HG02678 (cell line): Measurements from ENCODE around the gene ACSF2.
A peak's percentile ranks its signal among the peaks of the same experiment; 100 is the strongest.
"Not testable (repeated sequence)": the region's sequence is repeated elsewhere in the genome, so short reads cannot be mapped to it uniquely, and the experiment has no call there.

ENCODE experiments used
- ATAC-seq: cut with Tn5 transposase; IDR thresholded peaks from one replicate; pipeline ENCODE4 v1.9.1; 2021; ENCODE audit warnings: mild to moderate bottlenecking, moderate library complexity; ENCODE audit not compliant: unreplicated experiment

The ACSF2 gene

DNA sequence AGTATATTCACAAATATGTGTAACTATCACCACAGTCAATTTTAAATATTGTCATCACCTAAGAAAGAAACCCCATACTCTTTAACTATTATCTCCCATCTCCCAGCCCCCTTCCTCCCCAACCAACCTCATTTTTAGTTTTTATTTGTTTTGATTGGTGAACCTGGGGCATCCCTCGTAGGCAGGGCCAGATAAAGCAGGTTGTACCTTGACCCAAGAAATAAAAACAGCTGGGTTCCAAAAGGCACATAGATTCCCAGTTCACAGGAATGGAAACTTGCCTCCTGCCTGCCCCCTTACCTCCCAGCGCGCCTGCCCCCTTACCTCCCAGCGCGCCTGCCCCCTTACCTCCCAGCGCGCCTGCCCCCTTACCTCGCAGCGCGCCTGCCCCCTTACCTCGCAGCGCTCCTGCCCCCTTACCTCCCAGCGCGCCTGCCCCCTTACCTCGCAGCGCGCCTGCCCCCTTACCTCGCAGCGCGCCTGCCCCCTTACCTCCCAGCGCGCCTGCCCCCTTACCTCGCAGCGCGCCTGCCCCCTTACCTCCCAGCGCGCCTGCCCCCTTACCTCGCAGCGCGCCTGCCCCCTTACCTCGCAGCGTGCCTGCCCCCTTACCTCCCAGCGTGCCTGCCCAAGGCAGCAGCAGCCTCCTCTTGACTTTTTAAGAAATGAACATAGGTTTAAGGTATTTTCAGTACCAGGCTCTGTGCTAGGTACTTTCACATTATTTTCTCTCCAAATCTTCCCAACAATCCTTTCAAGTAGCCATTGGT is 49.9 kb downstream of the ACSF2 start:
- ATAC-seq: not testable (repeated sequence)

DNA sequence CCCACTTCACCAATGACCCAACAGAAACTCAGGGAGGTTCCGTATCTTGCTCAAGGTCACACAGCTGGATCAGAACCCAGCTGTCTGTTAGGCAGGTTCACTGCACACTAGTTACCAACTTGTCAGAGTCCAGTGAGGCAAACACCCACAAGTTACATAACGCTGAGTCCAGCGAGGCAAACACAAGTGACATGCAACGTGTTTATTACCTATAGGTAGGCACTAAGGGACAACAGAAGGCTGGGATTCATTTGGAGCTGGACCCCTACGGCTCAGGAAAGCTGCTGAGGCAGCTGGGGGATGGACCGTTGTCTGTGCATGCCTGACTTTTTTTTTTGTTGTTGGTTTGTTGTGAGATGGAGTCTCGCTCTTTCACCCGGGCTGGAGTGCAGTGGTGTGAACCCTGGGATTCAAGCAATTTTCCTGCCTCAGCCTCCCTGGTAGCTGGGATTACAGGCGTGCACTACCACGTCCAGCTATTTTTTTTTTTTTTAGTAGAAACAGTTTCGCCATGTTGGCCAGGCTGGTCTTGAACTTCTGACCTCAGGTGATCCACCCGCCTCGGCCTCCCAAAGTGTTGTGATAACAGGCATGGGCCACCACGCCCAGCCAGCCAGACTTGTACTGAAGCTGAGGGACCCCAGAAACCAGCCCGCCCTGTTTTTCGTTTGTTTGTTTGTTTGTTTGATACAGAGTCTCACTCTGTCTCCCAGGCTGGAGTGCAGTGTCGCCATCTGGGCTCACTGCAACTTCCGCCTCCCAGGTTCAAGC is 50.7 kb downstream of the ACSF2 start:
- ATAC-seq: no peak

DNA sequence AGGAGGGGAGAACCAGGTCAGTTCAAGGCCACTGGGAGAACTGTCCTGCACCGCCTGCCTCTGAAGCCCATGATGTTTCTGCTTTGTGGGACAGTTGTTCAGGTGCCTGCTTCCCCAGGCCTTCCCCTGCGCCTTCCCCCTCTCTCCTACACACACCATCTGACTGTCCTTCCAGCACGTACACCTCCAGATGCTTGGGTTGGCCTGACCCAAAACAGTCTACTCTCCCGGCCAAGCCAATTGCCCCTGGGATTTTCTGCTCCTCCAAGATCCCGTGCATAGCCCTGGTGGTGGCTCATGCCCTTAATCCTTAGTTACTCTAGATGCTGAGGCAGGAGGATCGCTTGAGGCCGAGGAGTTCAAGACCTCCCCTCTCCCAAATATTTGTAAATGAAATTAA is 52.0 kb downstream of the ACSF2 start:
- no peak for ATAC-seq

DNA sequence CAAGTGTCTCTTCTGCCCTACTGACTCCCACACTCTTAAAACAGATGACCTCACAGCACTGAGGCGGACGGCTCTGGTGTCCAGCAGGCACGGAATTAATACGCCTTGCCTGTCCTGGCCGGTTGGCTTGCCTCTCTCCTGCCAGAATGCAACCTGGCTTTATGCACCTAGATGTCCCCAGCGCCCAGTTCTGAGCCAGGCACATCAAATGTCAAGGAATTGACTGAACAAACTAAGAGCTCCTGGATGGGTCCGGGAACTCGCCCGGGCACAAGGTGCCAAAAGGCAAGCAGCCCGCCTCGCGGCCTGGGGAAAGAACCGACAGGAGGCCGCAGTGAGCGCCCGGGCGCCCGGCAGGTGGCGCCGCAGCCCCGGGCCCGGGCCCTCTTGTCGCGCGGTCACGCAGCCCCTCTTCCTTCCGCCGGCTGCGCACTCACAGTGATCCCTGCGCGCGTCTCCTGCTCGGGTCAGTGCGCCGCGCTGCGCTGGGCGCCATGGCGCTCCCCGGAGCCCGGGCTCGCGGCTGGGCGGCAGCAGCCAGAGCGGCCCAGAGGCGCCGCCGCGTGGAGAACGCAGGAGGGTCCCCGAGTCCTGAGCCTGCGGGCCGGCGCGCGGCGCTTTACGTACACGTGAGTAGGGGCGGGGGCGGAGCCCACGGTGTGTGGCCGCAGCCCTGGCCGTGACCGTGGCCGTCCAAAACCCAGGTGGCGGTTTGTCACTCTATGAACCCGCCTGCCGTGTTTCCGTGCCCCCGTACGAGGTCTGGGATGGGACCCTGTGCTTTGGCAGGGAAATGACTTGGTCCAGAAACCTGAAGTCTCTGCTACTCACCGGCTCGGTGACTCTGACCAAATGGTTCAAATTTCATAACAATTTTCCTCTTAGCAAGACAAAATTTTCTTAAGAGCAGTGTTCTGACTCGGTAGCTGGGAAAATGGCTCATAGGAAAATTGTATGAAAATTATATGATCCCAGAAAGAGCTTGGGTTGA is 52.7 kb downstream of the ACSF2 start, which contains the start of gene RSAD1:
Gene RSAD1, plus strand, starts transcription at position 470 of the 991 bp plus-strand sequence. Its CDS starts 25 bp downstream, at position 495.
- ATAC-seq: peak; percentile 92

DNA sequence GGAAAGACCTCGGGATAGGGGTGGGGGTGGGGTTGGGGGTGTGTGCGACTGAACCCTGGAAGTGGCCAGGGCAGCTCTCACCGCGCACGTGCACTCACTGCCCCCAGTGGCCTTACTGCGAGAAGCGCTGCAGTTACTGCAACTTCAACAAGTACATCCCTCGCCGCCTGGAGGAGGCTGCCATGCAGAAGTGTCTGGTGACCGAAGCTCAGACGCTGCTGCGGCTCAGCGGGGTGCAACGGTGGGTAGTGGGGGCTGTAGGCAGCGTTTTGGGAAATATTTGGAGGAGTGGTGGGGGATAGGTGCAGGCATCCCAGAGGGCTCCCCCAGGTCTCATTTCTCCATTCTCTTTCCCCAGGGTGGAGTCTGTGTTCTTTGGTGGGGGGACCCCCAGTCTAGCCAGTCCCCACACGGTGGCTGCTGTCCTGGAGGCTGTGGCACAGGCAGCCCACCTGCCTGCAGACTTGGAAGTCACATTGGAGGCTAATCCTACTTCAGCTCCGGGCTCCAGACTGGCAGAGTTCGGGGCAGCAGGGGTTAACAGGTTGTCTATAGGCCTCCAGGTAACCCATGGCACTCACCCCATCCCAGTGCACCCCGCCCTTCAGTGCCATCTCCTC is 53.6 kb downstream of the ACSF2 start:
- ATAC-seq: no peak

DNA sequence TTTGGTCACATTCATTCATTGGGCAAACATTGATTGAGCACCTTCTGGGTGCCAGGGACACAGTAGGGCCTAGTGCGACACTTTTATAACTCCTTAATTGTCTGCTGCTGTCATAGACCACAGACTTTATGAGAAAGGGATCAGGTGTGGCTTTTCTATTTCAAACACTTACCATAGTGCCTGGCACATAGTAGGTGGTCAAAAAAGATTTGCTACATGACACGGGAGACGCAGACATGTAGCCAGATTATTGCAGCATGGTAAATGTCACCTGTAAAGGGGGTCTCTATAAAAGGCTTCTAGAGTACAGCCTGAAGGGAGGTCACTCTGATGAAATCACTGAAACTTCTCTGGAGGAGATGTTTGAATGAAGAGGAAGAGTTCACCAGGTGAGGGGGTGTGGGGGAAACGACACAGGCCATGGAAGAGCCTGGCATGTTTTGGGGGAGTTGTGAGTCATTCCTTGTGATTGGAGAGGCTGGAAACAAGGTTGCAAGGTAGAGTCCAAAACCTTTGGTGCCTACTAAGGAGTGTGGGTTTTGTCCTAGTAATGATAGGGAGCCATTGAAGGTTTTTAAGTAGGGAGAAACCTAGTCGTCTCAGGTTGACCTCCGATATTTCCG is 54.2 kb downstream of the ACSF2 start:
- no peak for ATAC-seq

DNA sequence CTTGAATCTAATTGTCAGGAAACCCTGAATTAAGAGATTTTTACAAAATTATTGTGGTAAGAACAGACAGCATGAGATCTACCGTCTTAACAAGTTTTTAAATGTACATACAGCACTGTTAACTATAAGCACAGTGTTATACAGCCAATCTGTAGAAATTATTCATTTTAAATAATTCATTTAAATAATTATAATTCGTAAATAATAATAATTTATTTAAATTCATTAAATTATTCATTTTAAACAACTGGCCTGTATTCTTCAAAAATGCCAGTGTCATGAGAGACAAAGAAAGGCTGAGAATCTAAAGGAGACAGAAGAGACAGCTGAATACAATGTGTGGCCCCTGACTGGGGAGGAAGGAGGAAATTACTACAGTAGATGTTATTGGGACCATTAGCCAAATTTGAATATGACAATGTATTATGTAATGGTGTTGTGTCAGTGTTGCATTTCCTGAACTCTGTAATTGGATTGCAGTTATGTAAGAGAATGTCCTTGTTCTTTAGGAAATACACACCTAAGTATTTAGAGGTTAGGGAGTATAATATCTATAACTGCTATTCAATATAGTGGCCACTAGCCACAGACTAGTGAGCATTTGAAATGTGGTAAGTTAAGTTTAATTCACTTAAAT is 55.0 kb downstream of the ACSF2 start:
- ATAC-seq: no peak

DNA sequence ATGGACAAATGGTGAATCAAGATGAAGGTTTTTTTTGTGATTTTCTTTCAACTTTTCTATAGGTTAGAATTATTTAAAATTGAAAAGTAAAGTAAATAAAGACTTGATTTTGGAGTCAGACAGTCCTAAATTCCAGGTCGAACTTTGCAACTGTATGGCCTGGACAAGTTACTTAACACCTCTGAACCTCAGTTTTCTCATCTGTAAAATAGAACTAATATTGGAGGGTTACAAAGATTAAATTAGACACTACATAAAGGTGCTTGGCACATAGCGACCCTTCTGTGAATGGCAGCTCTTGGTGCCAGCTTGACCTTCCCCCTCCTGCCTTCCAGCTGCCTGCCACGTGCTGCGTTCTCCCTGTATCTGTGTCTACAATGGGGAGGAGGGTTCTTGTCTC is 55.6 kb downstream of the ACSF2 start:
- no peak for ATAC-seq

DNA sequence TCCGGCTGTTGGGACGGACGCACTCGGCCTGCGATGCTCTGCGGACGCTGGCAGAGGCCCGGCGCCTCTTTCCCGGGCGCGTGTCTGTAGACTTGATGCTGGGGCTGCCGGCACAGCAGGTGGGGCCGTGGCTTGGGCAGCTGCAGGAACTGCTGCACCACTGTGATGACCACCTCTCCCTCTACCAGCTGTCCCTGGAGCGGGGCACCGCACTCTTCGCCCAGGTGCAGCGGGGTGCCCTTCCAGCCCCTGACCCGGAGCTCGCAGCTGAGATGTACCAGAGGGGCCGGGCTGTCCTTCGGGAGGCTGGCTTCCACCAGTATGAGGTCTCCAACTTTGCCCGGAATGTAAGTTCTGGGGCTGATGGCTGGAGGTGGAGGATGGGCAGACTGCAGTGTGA is 56.1 kb downstream of the ACSF2 start:
- ATAC-seq: no peak

DNA sequence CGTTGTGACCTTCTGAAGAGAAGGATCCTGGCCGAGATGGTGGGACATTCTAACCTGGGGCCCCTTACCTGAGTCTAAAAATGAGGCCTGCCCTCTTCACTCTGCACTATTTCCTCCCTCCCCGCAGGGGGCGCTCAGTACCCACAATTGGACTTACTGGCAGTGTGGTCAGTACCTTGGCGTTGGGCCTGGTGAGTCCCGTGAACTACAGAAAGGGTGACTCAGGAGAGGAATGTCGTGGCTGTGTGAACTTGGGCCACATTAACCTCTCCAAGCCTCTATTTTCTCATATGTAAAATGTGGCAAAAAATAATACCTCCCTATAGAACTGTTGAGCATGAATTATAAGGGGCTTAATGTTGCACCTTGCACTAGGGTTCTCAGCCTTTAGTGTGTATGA is 56.5 kb downstream of the ACSF2 start:
- no peak for ATAC-seq

DNA sequence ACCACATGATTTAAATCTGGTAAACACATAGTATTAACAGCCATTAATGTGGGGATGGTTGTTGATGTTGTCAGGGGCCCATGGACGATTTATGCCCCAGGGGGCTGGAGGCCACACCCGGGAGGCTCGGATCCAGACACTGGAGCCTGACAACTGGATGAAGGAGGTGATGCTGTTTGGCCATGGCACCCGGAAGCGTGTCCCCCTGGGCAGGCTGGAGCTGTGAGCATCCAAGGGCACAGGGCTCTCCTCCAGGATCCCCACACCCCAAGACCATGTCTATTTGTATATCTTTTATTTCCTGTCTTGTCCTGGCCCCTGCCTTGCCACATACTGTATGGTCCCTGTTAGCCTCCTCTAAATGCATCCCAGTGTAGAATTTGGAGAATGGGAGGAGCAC is 57.2 kb downstream of the ACSF2 start:
- ATAC-seq: no peak

DNA sequence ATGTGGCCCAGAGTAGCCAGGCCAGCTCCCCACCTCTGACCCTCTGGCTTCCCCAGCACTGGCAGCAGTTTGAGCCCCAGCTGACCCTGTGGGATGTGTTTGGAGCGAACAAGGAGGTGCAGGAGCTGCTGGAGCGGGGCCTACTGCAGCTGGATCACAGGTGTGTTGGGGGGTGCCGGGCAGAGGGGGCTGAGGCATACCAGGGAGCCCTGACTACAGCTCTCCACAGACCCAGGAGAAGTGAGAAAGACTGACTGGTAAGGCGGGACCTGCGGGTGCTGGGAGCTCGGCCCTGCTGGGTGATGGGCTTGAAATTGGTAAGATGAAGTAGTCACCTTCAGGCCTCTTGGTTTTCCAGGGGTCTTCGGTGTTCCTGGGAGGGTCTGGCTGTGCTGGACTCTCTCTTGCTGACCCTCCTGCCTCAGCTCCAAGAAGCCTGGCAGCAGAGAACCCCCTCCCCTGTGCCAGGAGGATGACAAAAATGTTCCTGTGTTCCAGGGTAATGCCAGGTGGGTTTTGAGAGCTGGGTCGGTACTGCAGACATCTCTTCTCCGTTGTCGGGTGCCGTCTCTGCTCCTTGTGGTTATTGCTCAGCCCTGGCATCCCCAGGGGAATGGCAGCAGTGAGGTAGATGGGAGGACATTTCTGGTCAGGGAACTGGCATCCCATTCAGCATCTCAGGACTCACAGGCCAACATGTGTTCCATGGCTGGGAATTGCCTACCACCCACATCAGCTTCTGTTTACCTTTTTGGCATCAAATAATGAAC is 58.6 kb downstream of the ACSF2 start:
- ATAC-seq: no peak

DNA sequence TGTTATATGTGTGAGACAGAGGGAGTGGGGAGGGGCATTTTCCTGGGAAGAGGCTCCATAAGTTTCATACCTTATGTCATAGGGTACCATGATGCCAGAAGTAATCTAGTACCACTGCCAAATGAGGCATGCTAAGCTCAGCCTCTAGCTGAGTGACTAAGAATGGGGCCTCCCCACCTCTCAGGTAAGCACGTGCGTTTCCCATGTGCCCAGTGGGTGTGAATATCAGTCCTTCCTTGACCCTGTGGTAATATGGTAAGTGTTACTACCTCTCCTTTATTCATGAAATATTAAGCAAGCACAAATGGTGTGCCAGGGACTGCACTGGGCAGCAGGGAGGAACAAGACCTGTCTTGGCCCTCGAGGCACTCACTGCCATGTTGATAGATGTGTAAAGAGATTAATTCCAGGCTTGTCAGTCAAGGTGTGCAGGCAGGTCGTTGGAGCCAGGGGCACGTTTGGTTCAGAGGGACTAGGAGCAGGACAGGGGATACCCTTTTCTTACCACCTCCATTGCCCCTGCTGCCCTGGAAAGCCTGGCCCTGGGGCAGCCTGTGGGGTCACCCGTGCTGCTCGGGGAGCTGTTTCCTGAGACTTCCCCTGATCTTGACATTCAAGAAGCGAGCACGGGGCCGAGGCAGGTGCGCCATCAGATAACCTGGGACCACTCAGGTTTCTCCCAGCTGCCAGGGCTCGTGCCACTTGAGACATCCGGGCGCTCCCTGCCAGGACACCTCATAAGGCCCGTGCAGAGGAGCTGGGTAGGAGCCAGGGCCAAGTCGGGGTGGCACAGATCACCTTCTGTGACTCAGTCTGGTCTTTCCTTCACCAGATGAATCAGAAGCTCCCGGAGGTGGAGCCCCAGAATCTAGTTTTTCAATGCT is 61.4 kb downstream of the ACSF2 start:
- no peak for ATAC-seq

DNA sequence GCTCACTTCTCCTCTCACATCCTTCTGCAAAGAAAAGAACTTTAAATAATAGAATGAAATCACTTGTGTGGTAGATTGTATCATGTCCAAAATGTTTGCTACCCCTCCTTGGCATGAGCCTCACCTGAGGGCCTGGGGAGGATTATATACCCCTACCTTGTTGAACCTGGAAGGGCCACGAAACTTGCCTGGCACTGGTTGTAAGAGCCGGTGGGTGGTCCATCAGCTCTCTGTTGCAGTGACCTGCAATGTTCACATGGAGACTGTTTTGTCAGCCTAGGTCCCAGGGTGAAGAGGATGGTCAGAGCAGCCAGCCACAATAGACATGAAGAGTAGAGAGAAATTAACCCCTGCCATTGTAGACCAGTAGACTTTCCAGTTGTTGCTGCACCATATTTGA is 62.9 kb downstream of the ACSF2 start:
- no peak for ATAC-seq

DNA sequence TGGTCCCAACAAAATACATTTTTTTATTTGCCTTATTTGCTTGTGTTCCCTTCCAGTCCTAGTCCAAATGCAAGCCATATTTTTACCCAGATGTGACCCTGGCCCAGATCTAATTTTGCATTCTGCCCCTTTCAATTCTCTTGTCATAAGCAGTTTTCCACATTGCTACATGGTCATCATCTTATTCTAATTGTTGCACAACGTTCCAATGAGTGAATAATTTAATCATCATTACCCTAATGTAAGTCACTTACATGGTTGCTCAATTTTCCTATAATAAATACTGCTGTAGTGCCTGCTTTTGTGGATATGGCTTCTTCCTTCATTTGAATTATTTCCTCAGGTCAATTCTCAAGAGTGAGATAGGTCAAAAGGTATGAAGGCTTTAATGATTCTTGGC is 65.5 kb downstream of the ACSF2 start:
- no peak for ATAC-seq

DNA sequence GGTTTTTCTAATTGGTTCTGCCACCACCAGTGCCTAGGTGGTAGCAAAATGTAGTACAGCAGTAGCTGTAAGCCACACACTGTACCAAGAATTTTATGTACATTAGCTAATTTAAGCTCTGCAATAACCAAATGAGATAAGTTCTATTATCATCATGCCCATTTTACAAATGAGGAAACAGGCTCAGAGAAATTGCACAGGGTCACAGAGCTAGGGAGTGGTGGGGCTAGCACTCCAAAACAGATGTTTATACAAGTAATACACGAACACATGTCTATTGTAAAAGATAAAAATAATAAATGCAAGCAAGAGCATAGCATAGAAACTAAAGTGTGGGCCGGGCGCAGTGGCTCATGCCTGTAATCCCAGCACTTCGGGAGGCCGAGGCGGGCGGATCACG is 66.2 kb downstream of the ACSF2 start:
- no peak for ATAC-seq

DNA sequence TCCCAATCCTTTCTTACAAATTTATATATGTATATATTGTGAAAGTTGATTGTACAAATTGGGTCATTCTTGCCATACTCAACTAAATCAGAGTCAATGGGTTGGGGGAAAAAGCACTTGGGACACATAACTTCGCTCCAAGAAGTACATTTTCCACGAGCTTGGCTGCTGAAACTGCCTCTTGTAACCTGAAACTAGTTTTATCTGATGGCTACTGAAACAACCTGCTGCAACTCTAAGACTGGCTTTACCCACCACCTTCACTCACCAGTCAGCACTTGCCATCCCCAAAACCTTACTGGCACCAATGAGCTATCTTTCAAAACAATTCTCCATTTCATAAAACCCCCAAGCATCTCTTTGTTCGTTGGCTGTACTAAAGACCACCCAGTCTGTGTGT is 67.7 kb downstream of the ACSF2 start:
- ATAC-seq: no peak

DNA sequence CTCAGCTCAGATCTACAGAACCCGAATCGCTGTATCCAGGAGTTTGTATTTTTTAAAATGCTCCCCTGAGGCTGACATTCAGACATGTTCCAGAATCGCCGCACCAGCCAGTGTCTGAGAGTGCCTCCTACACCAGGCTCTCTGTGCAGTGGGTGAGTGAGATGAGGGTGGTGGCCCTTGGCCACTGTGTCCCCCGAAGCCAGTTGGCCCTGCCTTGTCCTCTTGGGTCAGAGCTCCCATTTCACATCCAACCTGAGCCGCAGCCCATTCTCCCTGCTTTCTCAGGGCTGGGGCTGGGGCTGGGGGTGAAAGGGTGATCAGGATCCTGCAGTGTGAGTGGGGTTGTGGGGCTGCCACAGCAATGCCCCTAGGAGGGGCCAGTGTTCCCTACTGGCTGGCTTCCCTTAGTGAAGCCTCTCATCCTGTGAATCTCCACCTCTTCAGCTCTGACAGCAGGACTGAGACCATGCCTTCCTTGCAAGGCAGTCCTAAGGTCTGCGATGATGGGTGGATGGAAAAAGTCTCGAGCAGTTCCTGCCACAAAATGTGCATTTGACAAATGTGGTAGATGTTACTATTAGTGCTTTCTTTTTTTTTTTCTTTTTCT is 69.3 kb downstream of the ACSF2 start:
- ATAC-seq: no peak
